Panc1 (cell line): Measurements from ENCODE around the gene PRPF38B.

Experiments used
- CTCF ChIP-seq: fragments of 450-650 bp; IDR thresholded peaks from 2 replicates; pipeline ENCODE4 v1.5.1; 2017; ENCODE audit warnings: mild to moderate bottlenecking
- SIN3A ChIP-seq: IDR thresholded peaks from 2 replicates; pipeline ENCODE4 v1.6.1; 2012; ENCODE audit warnings: low read depth, mild to moderate bottlenecking, low read length, moderate library complexity, borderline replicate concordance; ENCODE audit not compliant: insufficient read depth
- TCF7L2 ChIP-seq: IDR thresholded peaks from 2 replicates; pipeline ENCODE4 v1.6.1; 2011; ENCODE audit warnings: mild to moderate bottlenecking, low read depth, low read length, inconsistent platforms

GRCh38 chr1:108708691-108709660 is 16.9 kb downstream of the PRPF38B start:
- TF ChIP-seq CTCF (peak; percentile 13; the same call in 1 of the 2 replicates), TCF7L2 (no peak), SIN3A (no peak)
